KMS-11 (cell line): ENCODE measurements around the gene SUZ12.

Experiments used
- H2AFZ ChIP-seq: fragments of 200-600 bp; sonication (generic); 2 replicates; pipeline ENCODE4 v1.6.1; 2016; ENCODE audit warnings: antibody characterized with exemption, mixed run types, low read depth
- H3K27ac ChIP-seq: fragments of 200-600 bp; sonication (generic); 2 replicates; pipeline ENCODE4 v1.6.1; 2016; ENCODE audit warnings: mild to moderate bottlenecking, mixed run types
- H3K27me3 ChIP-seq: fragments of 200-600 bp; sonication (generic); 2 replicates; pipeline ENCODE4 v1.6.1; 2017; ENCODE audit warnings: mild to moderate bottlenecking, low read depth, mixed run types, moderate library complexity; ENCODE audit not compliant: insufficient read depth
- H3K36me3 ChIP-seq: fragments of 200-600 bp; sonication (generic); 2 replicates; pipeline ENCODE4 v1.6.1; 2017; ENCODE audit warnings: mild to moderate bottlenecking, mixed run types; ENCODE audit not compliant: insufficient read depth
- H3K4me1 ChIP-seq: fragments of 200-600 bp; sonication (generic); 2 replicates; pipeline ENCODE4 v1.6.1; 2016; ENCODE audit warnings: mild to moderate bottlenecking, low read depth, mixed run types; ENCODE audit not compliant: poor library complexity, severe bottlenecking
- H3K4me2 ChIP-seq: fragments of 200-600 bp; sonication (generic); 2 replicates; pipeline ENCODE4 v1.7.0; 2016; ENCODE audit warnings: mild to moderate bottlenecking, mixed run types
- H3K4me3 ChIP-seq: fragments of 200-600 bp; sonication (generic); IDR thresholded peaks from 2 replicates; pipeline ENCODE4 v1.6.1; 2017; ENCODE audit warnings: low read depth, low read length, mixed read lengths; ENCODE audit not compliant: insufficient read depth
- H3K79me2 ChIP-seq: fragments of 200-600 bp; sonication (generic); 2 replicates; pipeline ENCODE4 v1.6.1; 2016; ENCODE audit warnings: low read depth, mixed run types; ENCODE audit not compliant: insufficient read depth
- H3K9ac ChIP-seq: fragments of 200-600 bp; sonication (generic); 2 replicates; pipeline ENCODE4 v1.6.1; 2016; ENCODE audit warnings: mild to moderate bottlenecking, mixed run types
- H4K20me1 ChIP-seq: fragments of 200-600 bp; sonication (generic); 2 replicates; pipeline ENCODE4 v1.6.1; 2016; ENCODE audit warnings: mild to moderate bottlenecking, mixed run types; ENCODE audit not compliant: insufficient read depth
- CTCF ChIP-seq: fragments of 200-600 bp; sonication (generic); conservative IDR thresholded peaks from 2 replicates; pipeline ENCODE4 v1.6.1; 2017; ENCODE audit warnings: low read depth, mild to moderate bottlenecking, antibody characterized with exemption, low read length, moderate library complexity, mixed read lengths

Gene SUZ12

GRCh38 chr17:32006957-32007462 lies 70.2 kb downstream of the SUZ12 start, which contains the start of gene LRRC37B:
TSS of gene LRRC37B (plus strand) at chr17:32007383. CDS start at chr17:32021393, 14,010 bp downstream.
- peak; percentile 81 for TF ChIP-seq CTCF
- Histone ChIP-seq H3K4me2 (peak within 1 kb of the TSS; percentile 84), H2AFZ (peak within 1 kb of the TSS; percentile 94), H3K4me3 (no peak within 1 kb of the TSS), H3K27me3 (no peaks in the 10 kb centered on the region), H3K4me1 (peaks cover 16% of the 10 kb centered on the region), H3K9ac (peak within 1 kb of the TSS; percentile 56), H3K27ac (no peak within 1 kb of the TSS), H3K36me3 (no peaks in the 10 kb centered on the region), H3K79me2 (0 out of 2 replicates have a peak, but pooled peaks cover 5% of the 10 kb centered on the region), H4K20me1 (no peaks in the 10 kb centered on the region)

- Histone ChIP-seq H3K27ac (no peak overlapping the region), H2AFZ (peak overlapping the region; percentile 94), H4K20me1 (no peaks in the 10 kb centered on the region), H3K79me2 (0 out of 2 replicates have a peak, but pooled peaks cover 5% of the 10 kb centered on the region), H3K27me3 (no peaks in the 10 kb centered on the region), H3K36me3 (no peaks in the 10 kb centered on the region), H3K4me2 (peak overlapping the region; percentile 81), H3K9ac (peak overlapping the region; percentile 56), H3K4me1 (peaks cover 16% of the 10 kb centered on the region), H3K4me3 (no peak overlapping the region)
- TF ChIP-seq CTCF: no peak
Measured at GRCh38 chr17:32007463-32008298, 70.9 kb downstream of the SUZ12 start.

DNA sequence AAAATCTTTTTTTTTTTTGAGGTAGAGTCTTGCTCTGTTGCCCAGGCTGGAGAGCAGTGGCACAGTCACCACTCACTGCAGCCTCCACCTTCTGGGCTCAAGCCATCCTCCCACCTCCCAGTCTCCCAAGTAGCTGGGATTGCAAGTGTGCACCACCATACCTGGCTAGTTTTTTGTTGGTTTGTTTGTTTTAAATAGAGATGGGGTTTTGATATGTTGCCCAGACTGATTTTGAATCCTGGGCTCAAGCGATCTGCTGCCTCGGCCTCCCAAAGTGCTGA lies 72.4 kb downstream of the SUZ12 start:
- H3K36me3 ChIP-seq: no peaks in the 10 kb centered on the region
- no peak overlapping the region for H3K9ac ChIP-seq
- peak overlapping the region; percentile 81; the same call in 1 of the 2 replicates for H3K4me2 ChIP-seq
- no peaks in the 10 kb centered on the region for H4K20me1 ChIP-seq
- H3K4me3 ChIP-seq: no peak overlapping the region
- H3K27ac ChIP-seq: no peak overlapping the region
- no peak for TF ChIP-seq CTCF
- H2AFZ ChIP-seq: no peak overlapping the region
- 0 out of 2 replicates have a peak, but pooled peaks cover 5% of the 10 kb centered on the region for H3K79me2 ChIP-seq
- no peaks in the 10 kb centered on the region for H3K27me3 ChIP-seq
- peaks cover 16% of the 10 kb centered on the region for H3K4me1 ChIP-seq

DNA sequence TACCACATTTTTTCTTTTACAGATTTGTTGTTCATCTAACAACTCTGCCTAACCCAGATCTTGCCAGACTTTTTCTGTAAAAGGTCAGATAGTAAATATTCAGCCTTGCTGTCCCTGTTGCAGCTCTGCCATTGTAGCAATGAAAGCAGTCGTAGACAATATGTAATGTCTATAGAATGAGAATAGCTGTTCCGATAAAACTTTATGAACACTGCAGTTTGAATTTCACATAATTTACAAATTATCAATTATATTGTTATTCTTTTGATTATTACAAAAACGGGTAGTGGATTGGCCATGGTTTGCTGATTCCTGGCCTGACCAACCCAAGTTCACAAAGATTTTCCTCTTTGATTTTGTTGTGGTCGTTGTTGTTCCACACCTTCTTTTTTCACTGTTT lies 73.3 kb downstream of the SUZ12 start:
- H2AFZ ChIP-seq: no peak overlapping the region
- H3K9ac ChIP-seq: no peak overlapping the region
- H3K36me3 ChIP-seq: no peaks in the 10 kb centered on the region
- 0 out of 2 replicates have a peak, but pooled peaks cover 5% of the 10 kb centered on the region for H3K79me2 ChIP-seq
- no peaks in the 10 kb centered on the region for H3K27me3 ChIP-seq
- H4K20me1 ChIP-seq: no peaks in the 10 kb centered on the region
- no peak overlapping the region for H3K4me3 ChIP-seq
- no peak for TF ChIP-seq CTCF
- no peak overlapping the region for H3K4me2 ChIP-seq
- H3K4me1 ChIP-seq: peaks cover 16% of the 10 kb centered on the region
- no peak overlapping the region for H3K27ac ChIP-seq
